Right lung (tissue), 10 donors: ENCODE measurements around the gene RASL12. TPM values are rescaled to one million over a fixed set of nuclear protein-coding genes. Genes with fewer than 3 reads are reported as not detected.
A peak's percentile ranks its signal among the peaks of the same experiment; 100 is the strongest.
"Not testable (repeated sequence)": the region's sequence is repeated elsewhere in the genome, so short reads cannot be mapped to it uniquely, and the experiment has no call there.

Experiments
- DNase-seq, 2 donors: peaks; one replicate each; pipeline ENCODE4 v3.0.0-alpha.2; 2013
- long read RNA-seq, 8 donors: transcript quantifications; one replicate each; lab custom pipeline, GENCODE V29; 2026
- polyA plus RNA-seq, 5 donors: library from polyadenylated mRNA; unstranded; fragments of 120-200 nt; gene quantifications; one replicate each; pipeline versions ENCODE4 v1.2.1 to v1.2.3, GENCODE V29; 2013; ENCODE audit warnings: inconsistent platforms in 1 of 5, low replicate concordance in 1 of 5; ENCODE audit not compliant: insufficient read length in 5 of 5, insufficient read depth in 1 of 5

The RASL12 gene, protein sequence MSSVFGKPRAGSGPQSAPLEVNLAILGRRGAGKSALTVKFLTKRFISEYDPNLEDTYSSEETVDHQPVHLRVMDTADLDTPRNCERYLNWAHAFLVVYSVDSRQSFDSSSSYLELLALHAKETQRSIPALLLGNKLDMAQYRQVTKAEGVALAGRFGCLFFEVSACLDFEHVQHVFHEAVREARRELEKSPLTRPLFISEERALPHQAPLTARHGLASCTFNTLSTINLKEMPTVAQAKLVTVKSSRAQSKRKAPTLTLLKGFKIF
- polyA plus RNA-seq: 100 to 1,000 TPM in 3 of 5 donors, 10 to 100 TPM in 2; 94.9 to 131 (median 107) TPM
- long read RNA-seq, donor 1, transcript RASL12-202 (4 exons, 1,523 nt): minor isoform, 12 of 58 reads
- long read RNA-seq, donor 1, transcript RASL12-201 (5 exons, 2,640 nt): major isoform, 31 of 58 reads
- long read RNA-seq, donor 1, partial matches to known transcripts: 6 of 58 reads
- long read RNA-seq, donor 1, other reads (novel, unspliced or antisense): 9 of 58 reads
- long read RNA-seq, donor 2, transcript RASL12-201 (5 exons, 2,640 nt): major isoform, 22 of 29 reads
- long read RNA-seq, donor 2, transcript RASL12-202 (4 exons, 1,523 nt): minor isoform, 7 of 29 reads
- long read RNA-seq, donor 2, partial matches to known transcripts: 0 of 29 reads
- long read RNA-seq, donor 2, other reads (novel, unspliced or antisense): 0 of 29 reads
- long read RNA-seq, donor 3, transcript RASL12-201 (5 exons, 2,640 nt): major isoform, 25 of 39 reads
- long read RNA-seq, donor 3, transcript RASL12-202 (4 exons, 1,523 nt): minor isoform, 7 of 39 reads
- long read RNA-seq, donor 3, partial matches to known transcripts: 7 of 39 reads
- long read RNA-seq, donor 3, other reads (novel, unspliced or antisense): 0 of 39 reads
- long read RNA-seq, donor 4, transcript RASL12-202 (4 exons, 1,523 nt): minor isoform, 6 of 35 reads
- long read RNA-seq, donor 4, transcript RASL12-201 (5 exons, 2,640 nt): major isoform, 29 of 35 reads
- long read RNA-seq, donor 4, partial matches to known transcripts: 0 of 35 reads
- long read RNA-seq, donor 4, other reads (novel, unspliced or antisense): 0 of 35 reads
- long read RNA-seq, donor 5, transcript RASL12-201 (5 exons, 2,640 nt): major isoform, 52 of 66 reads
- long read RNA-seq, donor 5, partial matches to known transcripts: 10 of 66 reads
- long read RNA-seq, donor 5, other reads (novel, unspliced or antisense): 0 of 66 reads
- long read RNA-seq, donor 6, transcript RASL12-202 (4 exons, 1,523 nt): minor isoform, 7 of 63 reads
- long read RNA-seq, donor 6, transcript RASL12-201 (5 exons, 2,640 nt): major isoform, 45 of 63 reads
- long read RNA-seq, donor 6, partial matches to known transcripts: 11 of 63 reads
- long read RNA-seq, donor 6, other reads (novel, unspliced or antisense): 0 of 63 reads
- long read RNA-seq, donor 7, transcript RASL12-201 (5 exons, 2,640 nt): major isoform, 54 of 60 reads
- long read RNA-seq, donor 7, transcript RASL12-202 (4 exons, 1,523 nt): minor isoform, 6 of 60 reads
- long read RNA-seq, donor 7, partial matches to known transcripts: 0 of 60 reads
- long read RNA-seq, donor 7, other reads (novel, unspliced or antisense): 0 of 60 reads
- long read RNA-seq, donor 8, transcript RASL12-201 (5 exons, 2,640 nt): major isoform, 23 of 26 reads
- long read RNA-seq, donor 8, partial matches to known transcripts: 0 of 26 reads
- long read RNA-seq, donor 8, other reads (novel, unspliced or antisense): 0 of 26 reads

DNA sequence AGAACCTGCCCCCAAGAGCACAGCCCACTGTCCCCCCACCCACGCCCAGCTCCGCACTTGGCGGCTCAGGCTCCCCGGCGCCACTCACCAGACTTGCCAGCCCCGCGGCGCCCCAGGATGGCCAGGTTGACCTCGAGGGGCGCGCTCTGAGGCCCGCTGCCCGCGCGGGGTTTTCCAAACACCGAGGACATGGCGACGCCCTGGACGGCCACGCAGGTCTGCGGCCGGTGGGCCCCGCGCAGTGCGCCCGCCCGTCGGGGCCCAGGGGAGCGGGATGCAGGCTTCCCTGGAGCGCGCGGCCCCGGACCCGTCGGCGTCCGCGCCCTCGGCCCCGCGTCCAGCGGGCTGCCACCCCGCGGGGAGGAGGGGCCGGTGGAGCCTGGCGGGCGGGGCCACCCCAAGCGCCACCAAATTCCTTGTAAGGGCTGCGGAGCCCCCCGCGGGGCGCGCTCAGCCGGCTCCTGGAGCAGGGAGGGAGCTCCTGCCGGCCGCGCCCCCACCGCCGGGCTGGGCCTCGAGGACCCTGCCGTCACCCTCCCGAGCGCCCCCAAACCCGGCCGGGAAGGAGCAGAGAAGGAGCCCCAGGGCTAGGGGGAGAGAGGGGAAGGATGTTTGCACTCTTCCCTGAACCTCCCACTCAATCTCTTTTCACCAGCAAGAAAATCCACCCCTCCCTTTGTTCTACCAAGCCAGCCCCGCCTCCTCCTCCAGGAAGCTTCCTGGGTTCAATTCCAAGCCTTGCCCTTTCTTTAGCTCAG is at the start of gene RASL12:
Gene RASL12 (minus strand): TSS at position 347 of the 758 bp plus-strand sequence. CDS start 156 bp downstream, at position 191.
- no peak for DNase-seq

DNA sequence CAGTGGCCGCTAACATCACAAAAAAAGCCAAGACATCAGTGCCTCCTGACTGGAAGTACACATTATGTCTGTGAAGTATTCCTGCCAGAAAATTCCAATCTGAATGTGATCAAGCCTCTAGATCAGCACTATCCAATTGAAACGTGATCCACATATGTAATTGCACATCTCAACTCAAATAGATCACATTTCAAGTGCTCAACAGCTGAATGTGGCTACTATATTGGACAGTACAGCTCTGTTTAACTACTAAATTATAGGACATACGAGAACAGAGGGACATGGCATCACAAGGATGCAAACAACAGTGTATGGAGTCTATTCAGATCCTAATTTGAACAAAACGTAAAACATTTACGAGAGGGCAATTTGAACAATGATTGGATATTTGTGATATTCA is 47.8 kb upstream of the RASL12 start:
- no peak for DNase-seq

DNA sequence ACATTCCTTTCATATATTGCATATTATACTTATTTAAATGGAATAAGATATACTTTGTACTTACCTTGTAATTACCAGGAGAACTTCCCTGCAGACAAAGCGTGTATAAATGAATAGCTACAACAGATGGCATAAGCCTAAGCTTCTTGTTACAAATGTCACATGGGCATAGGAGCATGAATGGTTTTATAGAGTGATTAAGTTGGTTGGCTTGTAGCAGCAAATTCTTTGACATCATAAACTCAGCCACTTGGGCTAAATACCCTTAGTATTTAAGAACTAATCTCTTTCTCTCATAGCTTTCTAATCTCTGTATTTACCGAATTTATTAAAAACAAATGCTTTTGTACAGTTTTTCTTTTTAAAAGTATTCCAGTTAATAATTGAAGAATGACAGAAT is 47.3 kb upstream of the RASL12 start, which contains the start of gene UBAP1L:
Gene UBAP1L (minus strand): TSS at position 115 of the 400 bp plus-strand sequence. CDS start 8,985 bp downstream, outside the sequence.
- no peak for DNase-seq

DNA sequence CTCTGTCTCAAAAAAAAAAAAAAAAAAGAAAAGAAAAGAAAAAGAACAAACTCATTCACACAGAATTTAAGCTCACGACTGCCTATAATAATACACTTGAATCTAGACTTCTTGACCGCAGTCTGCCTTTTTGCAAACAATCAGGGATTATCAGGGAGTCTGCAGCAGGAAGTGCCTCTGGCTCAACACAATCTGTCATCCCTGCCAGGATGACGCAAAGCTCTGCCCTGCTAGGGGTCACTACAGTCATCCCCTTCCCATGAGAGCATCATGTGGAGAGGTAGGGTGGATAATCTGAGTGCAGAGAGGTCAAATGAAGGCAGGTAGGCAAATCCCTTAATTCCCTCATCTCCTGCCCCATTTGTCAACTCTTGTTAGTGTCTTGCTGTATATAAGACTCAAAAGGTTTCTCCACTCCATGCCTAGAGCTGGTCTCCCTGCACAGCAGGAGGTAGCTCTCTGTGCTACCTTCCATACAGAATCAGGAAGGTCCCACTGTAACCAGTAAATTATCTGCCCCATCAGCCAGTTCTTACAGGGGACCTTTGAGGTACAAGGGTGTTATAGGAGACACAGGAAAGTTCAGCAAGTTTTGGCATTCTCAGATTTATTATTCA is 43.0 kb upstream of the RASL12 start:
- DNase-seq: no peak

DNA sequence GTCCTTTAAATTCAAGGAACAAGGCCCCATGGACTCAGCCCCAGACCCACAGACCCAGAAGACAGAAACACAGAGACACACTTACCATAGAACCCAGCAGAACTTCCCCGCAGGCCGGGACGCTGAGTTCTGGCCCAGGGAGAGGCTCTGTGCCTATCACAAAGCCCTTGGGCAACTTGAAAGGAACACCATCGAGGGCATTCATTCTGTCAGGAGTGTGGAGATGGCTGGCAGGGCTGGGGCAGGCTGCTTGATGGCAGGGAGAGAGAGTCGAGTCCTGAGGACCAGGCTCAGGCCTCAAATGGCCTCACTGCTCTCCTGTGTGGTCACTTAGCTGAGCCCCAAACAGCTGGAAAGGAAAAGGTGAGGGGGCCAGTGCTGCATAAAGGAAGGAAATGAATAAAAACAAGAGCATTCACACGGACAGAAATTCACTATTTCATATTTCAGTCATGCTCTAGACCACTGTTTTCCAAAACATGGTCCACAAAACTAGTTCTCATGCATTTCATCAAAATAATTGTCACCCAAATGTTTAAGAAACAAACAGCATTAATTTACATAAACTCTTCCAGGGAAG is 38.3 kb upstream of the RASL12 start:
- DNase-seq: no peak

DNA sequence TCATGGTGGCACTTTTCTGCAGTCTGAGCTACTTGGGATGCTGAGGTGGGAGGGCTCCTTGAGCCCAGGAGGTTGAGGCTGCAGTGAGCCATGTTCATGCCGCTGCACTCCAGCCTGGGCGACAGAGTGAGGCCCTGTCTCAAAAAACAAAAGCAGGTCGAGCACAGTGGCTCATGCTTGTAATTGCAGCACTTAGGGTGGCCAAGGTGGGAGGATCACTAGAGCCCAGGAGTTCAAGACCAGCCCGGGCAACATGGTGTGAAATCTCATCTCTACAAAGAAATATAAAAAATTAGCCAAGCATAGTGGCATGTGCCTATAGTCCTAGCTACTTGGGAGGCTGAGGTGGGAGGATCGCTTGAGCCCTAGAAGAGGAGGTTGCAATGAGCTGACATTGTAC is 37.2 kb upstream of the RASL12 start:
- DNase-seq: no peak

DNA sequence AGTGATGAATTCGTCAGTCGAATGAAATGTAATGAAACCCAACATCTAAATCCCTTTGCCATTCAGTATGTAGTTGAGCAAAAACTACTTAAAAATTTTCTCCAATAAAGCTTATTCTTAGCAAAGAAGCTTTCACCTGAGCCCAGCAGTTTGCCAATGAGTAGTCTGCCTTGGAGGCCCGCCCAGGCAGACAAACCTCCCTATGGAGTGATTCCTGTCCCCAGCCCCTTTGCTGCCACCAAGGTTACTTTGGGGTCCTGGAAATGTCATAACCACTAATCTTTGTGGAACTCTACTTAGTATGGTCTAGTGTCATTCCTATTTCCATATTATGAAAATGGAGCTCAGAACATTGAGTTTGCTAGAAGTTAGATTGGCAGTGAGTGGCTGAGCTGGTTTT is 35.1 kb upstream of the RASL12 start:
- DNase-seq: no peak

DNA sequence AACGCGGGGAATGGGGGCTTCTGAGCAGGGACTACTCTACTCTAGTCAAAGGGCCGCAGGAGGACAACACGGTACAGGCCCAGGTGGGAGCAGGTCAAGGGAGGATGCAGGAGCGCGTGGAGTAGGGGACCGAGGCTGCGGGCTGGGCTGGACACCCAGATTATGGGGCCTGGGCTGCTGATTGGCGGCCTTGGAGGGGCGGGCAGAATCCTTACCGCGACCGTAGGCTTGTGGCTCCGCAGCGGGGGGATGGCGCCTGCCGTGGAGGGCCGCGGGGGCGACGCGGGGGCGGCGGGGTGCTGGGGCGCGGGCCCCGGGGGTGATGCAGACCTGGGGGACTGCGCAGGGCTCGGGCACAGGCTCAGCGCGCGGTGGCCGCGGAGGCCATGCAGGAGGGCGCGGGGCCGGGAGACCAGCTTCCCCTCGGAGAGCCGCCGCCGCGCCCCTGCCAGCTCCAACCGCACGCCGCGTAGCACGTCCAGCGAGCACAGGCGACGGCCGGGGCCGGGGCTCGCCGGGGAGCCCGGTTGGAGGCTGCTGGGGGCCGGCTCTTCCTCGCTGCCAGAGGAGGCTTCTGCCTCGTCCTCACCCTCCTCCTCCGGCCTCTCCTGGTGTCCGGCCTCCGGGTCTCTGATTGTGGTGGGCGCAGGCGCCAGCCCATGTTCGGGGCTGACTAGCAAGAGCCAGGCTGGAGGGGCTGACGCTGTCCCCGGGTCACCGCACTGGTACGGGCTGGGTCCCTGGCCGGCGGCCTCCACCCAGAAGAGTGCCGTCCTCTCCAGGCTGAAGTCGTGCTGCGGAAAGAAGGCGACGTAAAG is 34.3 kb upstream of the RASL12 start:
- no peak for DNase-seq

DNA sequence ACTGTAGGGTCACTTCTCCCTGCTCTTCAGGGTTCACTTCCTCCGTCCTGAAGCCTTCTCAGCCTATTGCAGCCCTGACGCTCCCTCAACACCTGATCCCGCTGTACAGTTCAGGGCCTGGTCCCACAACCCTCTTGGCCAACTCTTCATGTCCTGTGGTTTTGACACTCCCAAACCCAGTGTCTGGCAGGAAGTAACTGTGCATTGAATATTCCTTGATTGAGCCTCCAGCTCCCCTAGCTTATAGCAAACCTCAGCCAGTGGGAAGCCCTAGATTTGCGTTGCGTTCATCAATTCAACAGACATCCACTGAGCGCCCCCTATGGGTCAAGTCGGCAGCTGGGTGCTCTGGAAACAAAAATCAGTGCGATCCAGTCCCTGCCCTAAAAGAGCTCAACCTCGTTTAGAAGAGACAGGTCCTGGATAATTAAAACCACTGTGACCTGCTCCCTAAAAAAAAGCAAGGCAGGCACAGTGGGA is 33.7 kb upstream of the RASL12 start:
- DNase-seq: peak; percentile 75 to 83

DNA sequence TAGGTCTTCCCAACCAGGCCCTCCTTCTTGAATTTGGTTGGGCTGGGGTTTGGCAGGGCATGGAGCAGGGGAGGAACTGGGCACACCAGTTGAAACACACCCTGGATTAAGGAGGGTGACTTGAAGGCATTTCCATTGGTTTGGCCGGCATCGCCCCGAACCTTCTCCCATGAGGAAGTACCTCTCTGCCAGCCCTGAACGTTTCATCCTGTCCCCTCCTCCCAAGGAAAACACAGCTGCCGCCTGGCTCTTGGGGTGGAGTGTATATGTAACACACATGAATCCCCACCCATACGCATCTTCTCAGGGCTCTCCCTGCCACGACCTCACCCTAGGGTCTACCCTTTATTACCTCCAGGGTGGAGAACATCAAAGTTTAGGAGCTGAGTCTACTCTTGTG is 32.7 kb upstream of the RASL12 start:
- DNase-seq: no peak

DNA sequence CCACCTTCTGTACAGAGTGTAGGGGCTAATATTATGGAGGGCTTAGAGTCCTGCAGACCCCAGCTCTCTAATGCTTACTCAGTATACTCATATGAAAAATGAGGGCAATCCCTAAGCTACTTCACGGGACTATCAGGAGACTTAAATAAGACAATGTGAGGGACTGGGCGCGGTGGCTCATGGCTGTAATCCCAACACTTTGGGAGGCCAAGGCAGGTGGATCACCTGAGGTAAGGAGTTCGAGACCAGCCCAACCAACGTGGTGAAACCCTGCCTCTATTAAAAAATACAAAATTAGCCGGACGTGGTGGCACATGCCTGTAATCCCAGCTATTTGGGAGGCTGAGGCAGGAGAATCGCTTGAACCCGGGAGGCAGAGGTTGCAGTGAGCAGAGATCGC is 32.0 kb upstream of the RASL12 start:
- DNase-seq: not testable (repeated sequence)

DNA sequence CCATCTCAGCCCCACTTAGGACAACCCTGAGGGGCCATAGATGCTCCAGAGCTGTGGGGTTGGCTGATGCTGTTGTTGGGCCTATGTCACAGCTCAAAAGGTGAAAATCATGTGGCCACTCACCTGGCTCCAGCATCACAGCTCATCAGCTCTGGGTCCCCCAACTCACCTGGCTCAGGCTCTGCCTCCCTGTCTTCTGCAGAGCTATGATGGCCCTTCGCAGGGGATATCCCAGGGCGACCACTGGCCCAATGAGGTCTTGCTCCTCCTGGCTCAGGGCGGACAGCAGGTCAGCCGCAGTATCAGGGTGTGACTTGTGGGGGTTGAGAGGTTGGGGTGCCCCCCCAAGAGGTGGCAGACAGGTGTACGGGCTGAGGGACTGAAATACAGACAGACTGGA is 31.5 kb upstream of the RASL12 start:
- no peak for DNase-seq

DNA sequence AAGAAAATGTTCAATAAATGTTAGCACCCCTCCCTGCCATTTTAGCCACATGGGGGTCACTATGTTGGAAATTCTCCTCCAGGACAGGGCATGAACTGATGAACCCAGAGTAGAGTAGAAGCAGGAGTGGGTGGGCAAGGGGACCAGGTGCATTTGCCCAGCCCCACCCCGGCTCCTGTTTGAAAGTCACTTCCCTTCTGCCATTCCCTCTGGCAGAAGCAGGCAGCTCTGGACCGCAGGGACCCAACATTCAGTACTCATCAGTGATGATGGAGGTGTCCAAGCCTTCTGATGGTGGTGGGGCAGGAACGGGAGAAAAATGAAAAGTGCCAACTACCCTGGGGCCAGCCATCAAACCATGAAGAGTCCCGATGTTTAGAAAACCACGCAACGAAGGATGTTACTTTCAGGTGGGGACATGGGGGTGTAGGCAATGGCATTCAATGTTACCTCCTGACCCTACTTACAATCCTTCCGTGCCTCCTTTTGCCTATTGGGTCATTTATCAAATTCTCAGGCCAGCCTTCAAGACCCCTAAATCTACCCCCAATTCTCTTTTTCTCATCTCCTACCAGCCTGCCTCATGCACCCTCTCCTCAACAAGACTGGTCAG is 30.0 kb upstream of the RASL12 start:
- DNase-seq: no peak

DNA sequence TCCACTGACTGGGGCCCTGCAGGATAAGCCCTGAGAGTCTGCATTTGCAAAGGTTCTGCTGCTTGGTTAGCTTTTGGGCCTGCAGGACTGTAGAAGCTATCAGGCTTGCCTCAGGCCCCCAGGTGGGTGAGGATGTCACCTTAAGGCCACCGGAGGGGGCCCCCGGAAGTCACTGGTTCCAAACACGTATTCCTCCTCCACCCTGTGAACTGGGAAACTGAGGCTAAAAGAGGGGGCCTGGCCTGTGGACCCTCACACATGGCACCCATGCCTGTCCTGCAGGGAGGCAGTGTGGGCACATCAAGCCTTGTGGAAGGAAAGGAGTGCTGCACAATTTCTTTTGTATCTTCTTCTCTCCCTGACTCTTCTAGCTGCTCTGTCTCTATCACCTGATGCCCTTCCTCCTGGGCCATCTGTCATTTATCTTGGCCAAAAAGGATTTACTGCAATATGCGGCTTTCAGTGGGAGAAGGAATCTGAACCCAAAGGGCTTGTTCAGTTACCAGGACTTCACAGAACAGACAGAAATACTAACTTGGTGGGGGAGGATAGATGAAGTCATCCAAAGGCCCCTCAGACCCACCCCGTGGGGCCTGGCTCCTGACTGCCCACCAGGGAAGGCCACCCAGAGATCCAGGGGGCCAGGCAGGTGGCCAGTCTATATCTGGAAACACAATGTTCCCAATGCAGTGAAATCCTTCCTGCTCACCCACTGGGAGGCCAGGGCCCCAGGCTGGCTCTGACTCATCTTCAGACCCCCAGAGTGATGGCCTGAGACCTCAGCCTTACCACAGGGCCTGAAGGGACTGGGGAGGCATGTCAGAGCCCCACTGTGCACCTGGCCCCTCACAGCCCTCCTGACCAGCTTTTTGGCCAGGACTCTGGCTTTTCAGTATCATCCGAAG is 28.9 kb upstream of the RASL12 start:
- no peak for DNase-seq

DNA sequence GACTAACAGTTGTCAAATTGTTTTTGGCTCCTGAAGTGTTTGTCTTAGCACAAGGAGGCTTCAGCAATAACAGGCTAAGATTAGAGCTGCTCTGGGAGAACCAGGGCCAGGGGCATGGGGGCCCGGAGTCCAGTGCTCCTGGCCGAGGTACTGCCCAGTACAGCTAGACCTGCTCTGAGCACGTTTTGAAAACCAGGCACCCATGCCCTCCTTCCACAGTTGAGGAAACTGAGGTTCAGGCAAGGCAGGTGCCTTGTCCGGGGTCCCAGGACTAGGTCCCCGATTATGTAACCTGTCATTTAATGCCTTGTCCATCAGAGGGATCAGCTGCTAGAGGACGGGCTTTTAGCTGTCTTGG is 27.9 kb upstream of the RASL12 start:
- no peak for DNase-seq

DNA sequence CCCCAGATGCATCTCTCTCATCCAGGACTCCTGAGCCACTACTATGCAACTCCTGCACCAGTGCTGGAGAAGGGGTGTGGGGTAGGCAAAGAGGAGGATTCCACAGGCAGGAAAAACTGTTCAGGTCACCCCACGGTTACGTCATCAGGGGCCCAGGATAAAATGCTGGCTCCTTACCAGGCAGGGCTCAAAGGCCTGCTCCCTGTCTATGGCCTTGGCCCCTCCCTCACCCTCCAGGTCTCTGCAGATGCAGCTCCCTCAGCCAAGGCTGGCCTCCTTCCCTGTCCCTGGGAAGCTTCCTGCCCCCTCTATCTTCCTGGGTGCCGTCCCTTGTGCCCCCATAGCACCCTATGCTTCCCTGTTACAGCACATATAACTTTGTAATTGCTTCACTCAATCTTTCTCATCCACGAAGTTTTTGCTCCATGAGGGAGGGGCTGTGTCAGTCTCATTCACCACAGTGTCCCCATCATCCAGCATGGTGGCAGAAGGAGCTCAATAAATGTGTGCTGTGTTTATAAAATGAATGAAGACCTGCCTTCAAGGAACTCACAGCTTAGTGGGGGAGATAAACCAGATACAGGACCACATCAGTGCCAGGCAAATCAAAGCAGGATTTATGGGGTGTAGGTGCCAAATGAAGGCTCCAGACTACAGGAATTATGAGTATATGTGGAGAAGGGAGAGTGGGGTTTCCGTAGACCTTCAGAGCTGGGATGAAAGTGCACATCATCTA is 27.4 kb upstream of the RASL12 start:
- DNase-seq: no peak
